NCI-H82 treated with DMSO at 0.1 percent for 48 hours (cell line): Measurements from ENCODE around the gene HSPA4.
"Not testable (repeated sequence)": the region's sequence is repeated elsewhere in the genome, so short reads cannot be mapped to it uniquely, and the experiment has no call there.

Experiments
- DNase-seq: peaks from one replicate; lab custom pipeline; 2025; ENCODE audit not compliant: unreplicated experiment; lab: John Stamatoyannopoulos, UW

HSPA4 gene

GRCh38 chr5:133051542-133052316 lies at the start of gene HSPA4:
TSS of gene HSPA4 (plus strand) at chr5:133052013. CDS start at chr5:133052251, 238 bp downstream.
- DNase-seq: peak; percentile 93

- DNase-seq: no peak
These were observed 45.2 kb upstream of the HSPA4 start for GRCh38 chr5:133006653-133007052.

- DNase-seq: not testable (repeated sequence)
These were observed 43.4 kb upstream of the HSPA4 start for GRCh38 chr5:133008455-133008854.

- DNase-seq: no peak
These were observed 36.3 kb upstream of the HSPA4 start for GRCh38 chr5:133015466-133015865.

- DNase-seq: no peak
These were observed 33.8 kb upstream of the HSPA4 start for GRCh38 chr5:133017964-133018363.

DNA sequence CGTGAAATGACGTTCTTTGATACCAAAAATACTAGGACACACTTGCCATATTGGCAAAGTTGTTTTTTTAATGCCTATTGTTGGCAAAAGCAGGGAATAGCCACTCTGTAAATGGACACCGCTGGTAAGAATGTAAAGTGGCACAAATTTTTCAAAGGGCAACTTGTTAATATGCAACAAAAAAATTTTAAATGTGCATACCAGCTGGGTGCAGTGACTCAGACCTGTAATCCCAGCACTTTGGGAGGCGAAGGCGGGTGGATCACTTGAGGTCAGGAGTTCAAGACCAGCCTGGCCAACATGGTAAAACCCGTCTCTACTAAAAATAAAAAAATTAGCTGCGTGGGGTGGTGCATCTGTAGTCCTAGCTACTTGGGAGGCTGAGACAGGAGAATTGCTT lies 32.3 kb upstream of the HSPA4 start:
- DNase-seq: not testable (repeated sequence)

- peak; percentile 78 for DNase-seq
These were observed 25.8 kb upstream of the HSPA4 start, which contains the start of gene ZCCHC10 for GRCh38 chr5:133025804-133026663. TSS of gene ZCCHC10 (minus strand) at chr5:133026549. CDS start at chr5:133026537, 12 bp downstream.

DNA sequence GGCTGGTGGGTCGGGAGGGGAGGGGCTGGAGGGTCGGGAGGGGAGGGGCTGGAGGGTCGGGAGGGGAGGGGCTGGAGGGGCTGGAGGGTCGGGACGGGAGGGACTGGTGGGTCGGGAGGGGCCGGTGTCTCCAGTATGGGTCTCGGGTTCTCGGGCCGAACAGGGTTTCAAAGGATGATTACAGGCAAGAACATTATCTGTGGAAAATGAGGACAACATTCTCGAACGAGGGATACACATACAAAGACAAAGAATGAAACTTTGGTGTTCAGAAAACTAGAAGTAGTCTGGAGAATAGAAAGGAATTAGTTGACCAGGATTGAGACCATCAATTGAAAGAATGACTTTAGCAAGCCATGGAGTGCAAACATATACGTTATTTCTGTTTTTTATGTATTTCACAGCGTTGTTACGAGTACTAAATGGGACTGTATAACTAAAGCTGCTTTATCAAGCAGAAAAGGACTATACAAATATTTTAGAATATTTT lies 25.1 kb upstream of the HSPA4 start:
- DNase-seq: no peak

- no peak for DNase-seq
These were observed 22.4 kb upstream of the HSPA4 start for GRCh38 chr5:133029416-133029815.

- DNase-seq: no peak
These were observed 21.3 kb upstream of the HSPA4 start for GRCh38 chr5:133030343-133031005.

GRCh38 chr5:133032852-133033742 lies 18.7 kb upstream of the HSPA4 start:
- no peak for DNase-seq

DNA sequence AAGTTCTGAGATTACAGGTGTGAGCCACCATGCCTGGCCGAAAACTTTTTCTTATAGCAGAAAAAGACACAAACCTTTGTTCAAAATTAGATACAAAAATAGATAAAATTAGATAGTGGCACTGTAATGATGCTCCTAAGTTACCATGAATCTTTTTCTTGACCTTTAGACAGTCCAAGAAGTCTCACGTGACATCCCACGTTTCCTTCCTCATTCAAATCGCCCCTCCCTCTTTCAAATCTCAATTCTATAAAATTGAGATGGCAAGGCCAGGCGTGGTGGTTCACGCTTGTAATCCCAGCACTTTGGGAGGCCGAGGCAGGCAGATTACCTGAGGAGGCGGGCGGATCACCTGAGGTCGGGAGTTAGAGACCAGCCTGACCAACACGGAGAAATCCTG lies 17.7 kb upstream of the HSPA4 start:
- no peak for DNase-seq

DNA sequence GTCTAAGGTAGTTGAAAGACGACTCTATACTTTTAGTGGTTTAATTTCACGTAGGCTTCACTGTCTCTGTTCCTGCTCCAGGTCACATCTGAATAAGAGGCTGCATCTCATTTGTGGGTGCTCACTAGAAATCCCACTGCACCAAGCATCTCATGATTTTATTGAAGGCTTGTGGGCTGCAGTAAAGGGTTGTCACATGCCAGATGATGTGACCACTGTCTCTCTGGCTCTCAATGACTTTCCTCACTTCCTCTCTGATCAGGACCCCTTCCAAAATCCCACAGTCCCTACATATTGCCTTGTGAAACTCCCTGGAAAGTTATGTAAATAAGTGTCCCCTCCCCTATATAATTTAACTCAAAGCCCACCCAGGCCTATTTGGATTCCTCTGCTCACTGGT lies 16.6 kb upstream of the HSPA4 start:
- DNase-seq: no peak

DNA sequence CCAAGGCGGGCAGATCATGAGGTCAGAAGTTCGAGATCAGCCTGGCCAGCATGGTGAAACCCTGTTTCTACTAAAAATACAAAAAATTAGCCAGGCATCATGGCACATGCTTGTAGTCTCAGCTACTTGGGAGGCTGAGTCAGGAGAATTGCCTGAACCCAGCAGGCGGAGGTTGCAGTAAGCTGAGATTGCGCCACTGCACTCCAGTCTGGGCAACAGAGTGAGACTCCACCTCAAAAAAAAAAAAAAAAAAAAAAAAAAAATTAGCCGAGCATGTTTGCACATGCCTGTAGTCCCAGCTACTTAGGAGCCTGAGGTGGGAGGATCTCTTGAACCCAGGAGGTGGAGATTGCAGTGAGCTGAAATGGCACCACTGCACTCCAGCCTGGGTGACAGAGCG lies 15.1 kb upstream of the HSPA4 start:
- DNase-seq: not testable (repeated sequence)

GRCh38 chr5:133041157-133041784 lies 10.5 kb upstream of the HSPA4 start:
- no peak for DNase-seq

DNA sequence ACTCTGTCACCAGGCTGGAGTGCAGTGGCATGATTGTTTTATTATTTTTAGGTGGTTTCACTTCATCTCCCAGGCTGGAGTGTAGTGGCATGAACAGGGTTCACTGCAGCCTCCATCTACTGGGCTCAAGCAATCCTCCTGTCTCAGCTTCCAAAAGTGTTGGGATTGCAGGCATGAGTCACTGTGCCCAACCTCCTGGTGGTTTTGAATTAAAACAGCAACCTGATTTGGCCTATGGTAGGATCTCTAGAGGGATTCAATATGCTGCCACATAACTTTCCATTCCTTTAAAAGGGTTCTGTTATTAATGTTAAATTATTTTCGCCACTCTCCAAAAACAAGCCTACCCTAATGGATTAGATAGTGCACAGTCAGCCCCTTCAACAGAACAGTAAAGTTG lies 9.9 kb upstream of the HSPA4 start:
- DNase-seq: no peak

- DNase-seq: not testable (repeated sequence)
These were observed 5.3 kb upstream of the HSPA4 start for GRCh38 chr5:133046560-133046959.

DNA sequence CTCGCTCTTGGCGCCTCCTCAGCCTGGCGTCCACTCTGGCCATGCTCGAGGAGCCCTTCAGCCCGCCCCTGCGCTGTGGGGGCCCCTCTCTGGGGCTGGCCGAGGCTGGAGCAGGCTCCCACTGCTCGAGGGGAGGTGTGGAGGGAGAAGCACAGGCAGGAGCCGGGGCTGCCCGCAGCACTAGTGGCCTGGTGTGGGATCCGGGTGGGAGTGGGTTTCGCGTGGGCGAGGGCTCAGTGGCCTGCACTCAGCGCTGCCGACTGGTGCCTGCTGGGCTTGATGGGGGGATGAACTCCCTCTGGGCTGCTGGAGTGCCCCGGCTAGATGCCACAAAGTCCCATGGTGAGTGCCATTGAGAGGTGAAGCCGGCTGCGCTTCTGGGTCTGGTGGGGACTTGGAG lies 4.4 kb upstream of the HSPA4 start:
- DNase-seq: no peak

DNA sequence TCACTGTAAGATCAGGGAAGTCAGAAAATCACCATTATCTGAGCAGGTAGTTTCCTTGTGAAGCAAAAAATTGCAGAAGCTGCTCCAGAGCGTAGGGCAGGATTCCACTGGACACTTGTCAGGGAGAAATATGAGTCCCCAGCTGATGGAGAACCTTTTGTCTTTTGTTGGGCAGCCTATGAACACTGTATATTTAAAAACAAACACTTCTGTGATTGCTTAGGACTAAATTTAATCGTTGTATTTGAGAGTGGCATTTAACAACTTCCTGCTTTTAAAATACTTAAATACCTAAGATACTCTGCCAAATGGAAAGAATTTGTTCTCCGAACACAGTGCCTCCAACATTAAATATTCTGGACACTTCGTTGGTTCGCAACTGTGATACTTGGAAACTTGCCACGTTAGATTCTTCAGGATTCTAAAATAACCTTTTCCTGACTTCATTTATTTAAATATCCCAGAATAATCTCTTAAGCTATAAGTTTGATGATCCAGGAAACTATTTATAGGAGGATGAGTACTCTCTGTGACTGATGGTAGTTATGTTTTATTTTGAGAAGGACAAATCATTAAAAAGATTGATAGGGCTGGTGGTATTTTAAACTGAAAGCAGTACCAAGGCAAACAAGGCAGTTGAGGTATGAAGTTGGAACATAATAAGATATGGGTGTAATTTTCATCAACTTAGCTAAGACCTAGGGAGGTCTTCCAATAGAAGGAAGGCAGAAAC lies 2.7 kb upstream of the HSPA4 start:
- no peak for DNase-seq
